GM18498 (cell line): ENCODE results near the gene EFHD1.
A peak's percentile ranks its signal among the peaks of the same experiment; 100 is the strongest.
"Not testable (repeated sequence)": the region's sequence is repeated elsewhere in the genome, so short reads cannot be mapped to it uniquely, and the experiment has no call there.

ENCODE experiments used
- ATAC-seq: cut with Tn5 transposase; IDR thresholded peaks from one replicate; pipeline ENCODE4 v1.9.1; 2021; ENCODE audit warnings: mild to moderate bottlenecking, moderate library complexity; ENCODE audit not compliant: unreplicated experiment

Gene EFHD1

DNA sequence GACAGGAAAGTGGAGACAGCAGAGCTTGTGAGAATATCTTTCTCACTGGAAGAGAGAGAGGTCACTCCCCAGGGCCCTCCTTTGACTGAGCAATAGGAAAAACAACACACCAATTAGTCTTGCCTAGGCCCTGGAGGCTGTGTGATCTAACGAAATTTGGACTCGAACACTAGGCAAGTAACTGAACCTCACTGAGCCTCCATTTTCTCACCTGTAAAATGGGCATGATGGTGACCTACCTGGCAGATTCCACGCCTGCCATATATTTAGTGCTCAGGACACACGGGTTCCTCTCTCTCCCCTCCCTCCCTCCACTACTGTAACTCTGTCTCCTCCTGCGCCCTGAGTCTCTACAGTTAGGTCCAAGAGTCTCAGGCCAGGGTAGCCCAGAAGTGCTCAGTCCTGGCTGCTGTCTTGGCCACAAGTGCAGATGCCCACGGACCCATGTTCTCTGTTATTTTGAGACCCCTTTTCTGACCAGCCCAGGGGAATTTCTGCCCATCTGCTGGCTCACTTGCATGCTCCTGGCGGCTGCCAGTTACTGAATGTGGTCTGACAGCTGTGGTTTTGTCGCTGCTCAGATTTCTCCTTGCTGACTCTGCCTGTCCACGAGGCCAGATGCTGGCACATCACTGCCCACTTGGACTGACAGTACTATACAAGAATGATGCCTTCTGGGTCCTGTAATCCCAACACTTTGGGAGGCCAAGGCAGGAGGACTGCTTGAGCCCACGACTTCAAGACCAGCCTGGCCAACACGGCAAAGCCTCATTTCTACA is 54.2 kb downstream of the EFHD1 start:
- ATAC-seq, result no peak

DNA sequence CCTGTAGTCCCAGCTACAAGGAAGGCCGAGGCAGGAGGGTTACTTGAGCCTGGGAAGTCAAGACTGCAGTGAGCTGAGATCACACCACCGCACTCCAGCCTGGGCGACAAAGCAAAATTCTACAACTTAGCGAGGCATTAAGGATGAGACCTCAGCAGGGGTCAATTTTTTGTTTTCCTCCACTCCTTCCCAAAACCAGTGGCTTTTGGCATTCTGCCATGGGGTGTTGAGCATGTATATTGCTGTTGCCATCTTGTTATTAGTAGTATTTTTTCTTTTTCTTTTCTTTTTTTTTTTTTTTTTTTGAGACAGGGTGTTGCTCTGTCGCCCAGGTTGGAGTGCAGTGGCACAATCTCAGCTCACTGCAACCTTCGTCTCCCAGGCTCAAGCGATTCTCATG is 54.8 kb downstream of the EFHD1 start:
- ATAC-seq, result no peak

DNA sequence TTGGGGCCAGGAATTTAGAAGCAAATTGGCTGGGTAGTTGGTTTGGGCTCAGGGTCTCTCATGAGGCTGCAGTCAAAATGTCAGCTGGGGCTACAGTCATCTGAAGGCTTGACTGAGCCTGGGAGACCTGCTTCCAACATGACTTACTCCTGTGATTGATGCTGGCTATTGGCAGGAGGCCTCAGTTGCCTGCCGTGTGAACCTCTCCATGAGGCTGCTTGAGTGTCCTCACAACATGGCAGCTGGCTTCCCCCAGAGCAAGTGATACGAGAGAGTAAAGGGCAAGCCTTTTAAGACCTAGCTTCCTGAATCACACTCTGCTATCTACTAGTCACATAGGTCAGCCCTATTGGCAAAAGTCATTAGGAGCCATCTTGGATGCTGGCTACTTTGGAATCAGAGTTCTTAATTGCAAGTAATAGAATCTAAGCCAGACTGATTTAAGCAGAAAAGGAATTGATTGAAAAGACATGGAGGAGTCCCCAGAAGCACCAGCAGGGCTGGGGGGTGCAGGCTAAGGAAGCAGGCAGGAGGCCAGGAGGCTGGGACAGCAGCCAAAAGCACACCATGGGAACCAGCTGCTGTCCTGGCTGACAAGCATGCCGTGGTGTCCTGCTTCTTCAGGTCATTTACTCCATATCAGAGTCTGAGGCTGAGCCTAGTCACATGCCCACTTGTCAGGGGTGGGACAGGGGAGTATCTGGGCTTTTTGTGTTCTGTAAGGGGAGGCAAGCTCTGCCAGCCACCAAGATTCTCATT is 55.9 kb downstream of the EFHD1 start:
- ATAC-seq, result no peak

- not testable (repeated sequence) for ATAC-seq
These were observed 57.7 kb downstream of the EFHD1 start for GRCh38 chr2:232691117-232691516.

DNA sequence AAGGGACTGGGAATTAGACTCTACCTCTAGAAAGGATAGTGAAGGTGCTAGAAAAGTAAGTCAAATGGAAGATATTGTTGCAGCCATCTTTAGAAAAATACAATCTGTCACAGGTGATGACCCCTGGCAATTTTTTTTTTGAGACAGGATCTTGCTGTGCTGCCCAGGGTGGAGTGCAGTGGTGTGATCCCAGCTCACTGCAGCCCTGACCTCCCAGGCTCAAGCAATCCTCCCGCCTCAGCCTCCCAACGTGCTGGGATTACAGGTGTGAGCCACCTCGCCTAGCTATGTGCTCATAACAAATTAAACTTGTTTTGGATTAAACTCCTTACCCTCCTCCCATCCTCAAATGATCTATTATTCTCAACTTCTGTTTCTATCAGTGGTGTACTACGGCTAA is 59.9 kb downstream of the EFHD1 start:
- ATAC-seq, result no peak

GRCh38 chr2:232696609-232697058 is 63.2 kb downstream of the EFHD1 start:
- no peak for ATAC-seq

GRCh38 chr2:232697059-232697806 is 63.8 kb downstream of the EFHD1 start, which contains the start of gene GIGYF2:
TSS of gene GIGYF2 (plus strand) at chr2:232697331. CDS start at chr2:232735198, 37,867 bp downstream.
- peak; percentile 81 for ATAC-seq

DNA sequence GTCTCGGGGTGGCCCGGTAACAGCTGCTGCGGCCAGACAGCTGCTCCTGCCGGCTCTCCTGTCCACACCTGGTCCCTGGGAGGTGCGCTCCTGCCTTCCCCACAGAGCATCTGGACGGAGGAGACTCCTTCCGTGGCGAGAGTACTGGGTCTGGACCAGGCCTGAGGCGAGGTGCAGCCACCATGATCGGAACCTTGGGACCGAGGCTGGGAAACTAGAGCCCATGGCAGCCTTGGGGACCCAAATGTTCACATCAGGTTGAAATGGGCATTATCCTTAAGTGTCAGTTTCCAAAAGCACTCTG is 64.4 kb downstream of the EFHD1 start:
- ATAC-seq, result no peak

GRCh38 chr2:232698556-232699091 is 65.2 kb downstream of the EFHD1 start:
- ATAC-seq, result no peak

DNA sequence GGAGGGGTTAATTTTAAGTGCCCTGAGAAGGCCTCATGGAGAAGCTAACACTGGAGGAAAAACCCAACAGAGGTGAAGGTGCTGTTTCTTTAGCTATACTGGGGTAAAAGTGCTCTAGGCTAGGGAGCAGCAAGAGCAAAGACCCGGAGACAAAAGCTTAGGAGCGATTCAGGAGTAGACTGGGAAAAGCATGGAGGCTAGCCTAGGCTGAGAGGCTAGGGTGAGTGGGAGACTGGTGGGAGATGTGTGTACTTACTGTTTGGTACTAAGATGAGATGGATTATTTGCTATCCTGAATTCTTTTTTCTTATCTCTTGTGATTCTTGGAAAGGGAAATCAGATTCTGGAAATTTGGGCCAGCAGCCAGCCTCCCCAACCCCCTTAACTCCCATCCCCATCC is 65.7 kb downstream of the EFHD1 start:
- ATAC-seq, result no peak

- ATAC-seq, result no peak
These were observed 66.8 kb downstream of the EFHD1 start for GRCh38 chr2:232700154-232700553.

DNA sequence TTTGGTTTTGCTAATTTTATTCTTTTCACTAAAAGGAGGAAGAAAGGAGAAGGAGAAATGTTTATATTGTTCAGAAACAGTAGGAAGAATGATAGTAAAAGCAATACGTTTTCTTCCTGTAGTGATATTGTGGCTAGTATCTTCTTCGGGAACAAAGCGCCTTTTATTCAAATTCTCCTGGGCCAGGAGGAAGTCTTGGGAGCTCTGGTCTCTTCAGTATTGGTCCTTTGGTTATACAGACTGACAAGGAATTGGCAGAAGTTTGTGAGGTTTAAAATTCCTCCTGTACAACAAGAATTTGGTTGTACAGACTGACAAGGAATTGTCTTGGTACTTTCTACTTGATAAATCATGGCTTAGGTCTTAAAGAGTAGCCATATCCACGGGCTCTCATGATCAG is 73.7 kb downstream of the EFHD1 start:
- no peak for ATAC-seq

DNA sequence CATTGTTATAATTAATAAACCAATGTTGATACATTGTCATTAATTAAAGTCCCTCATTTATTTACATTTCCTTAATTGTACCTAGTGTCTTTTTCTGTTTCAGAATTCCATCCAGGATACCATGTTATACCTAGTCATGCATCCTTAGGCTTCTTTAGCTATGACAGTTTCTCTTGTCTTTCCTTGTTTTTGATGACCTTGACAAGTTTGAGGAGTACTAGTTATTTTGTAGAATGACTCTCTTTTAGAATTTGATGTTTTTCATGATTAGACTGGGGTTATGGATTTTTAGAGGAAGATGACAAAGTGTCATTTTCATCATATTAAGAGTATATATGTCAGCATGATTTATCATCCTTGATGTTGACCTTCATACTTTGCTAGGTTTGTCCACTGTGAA is 80.1 kb downstream of the EFHD1 start:
- no peak for ATAC-seq

DNA sequence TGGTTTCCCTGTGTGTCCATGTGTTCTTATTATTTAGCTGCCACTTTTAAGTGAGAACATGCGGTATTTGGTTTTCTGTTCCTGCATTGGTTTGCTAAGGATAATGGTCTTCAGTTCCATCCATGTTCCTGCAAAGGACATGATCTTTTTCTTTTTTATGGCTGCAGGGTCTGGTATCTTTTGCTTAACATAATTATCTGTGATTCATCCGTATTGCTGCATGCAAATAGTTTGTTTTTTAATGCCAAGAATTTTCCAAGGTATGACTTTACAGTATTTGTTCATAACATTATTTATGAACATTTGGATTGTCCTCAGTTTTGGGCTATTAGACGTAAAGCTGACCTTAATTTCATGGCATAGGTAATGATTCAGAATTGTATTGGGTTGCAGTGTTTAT is 81.6 kb downstream of the EFHD1 start:
- no peak for ATAC-seq

- not testable (repeated sequence) for ATAC-seq
These were observed 86.7 kb downstream of the EFHD1 start for GRCh38 chr2:232720056-232720455.

GRCh38 chr2:232721261-232721660 is 87.9 kb downstream of the EFHD1 start:
- no peak for ATAC-seq

DNA sequence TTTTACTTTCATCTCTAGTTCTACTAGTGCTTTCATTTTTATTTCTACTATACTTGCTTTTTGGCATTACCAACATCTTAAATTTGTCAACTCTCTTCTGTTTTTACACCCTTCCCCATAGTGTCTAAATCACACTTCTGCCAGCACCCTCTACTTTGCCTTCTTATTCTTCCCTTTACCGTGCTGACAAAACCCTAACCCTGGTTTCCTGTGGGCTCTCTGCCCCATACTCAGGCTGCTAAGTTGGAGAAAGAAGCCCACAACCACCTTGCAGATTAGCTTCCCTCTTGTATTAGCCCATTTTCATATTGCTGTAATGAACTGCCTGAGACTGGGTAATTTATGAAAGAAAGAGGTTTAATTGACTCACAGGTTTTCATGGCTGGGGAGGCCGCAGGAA is 88.5 kb downstream of the EFHD1 start:
- no peak for ATAC-seq

- no peak for ATAC-seq
These were observed 89.6 kb downstream of the EFHD1 start for GRCh38 chr2:232723027-232723426.

DNA sequence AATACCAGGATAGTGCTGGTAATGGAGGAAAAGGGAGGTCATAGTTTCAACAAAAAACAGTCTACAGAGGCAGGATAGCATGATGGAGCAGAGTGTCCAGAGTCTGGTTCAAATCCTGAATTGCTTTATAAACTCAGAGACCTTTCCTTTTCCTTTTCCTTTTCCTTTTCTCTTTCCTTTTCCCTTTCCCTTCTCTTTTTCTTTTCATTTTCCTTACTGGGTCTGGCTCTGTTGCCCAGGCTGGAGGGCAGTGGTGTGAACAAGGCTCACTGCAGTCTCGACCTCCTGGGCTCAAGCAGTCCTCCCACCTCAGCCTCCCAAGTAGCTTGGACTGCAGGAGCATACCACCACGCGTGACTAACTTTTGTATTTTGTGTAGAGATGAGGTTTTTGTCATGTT is 95.4 kb downstream of the EFHD1 start:
- no peak for ATAC-seq

GRCh38 chr2:232731470-232731869 is 98.1 kb downstream of the EFHD1 start:
- no peak for ATAC-seq
